Small intestine (tissue), 7 donors: ENCODE data around the gene CDT1. TPM values are rescaled to one million over a fixed set of nuclear protein-coding genes. Genes with fewer than 3 reads are reported as not detected.

ENCODE experiments used
- DNase-seq, 2 donors: peaks; one replicate each; pipeline versions ENCODE4 v3.0.0 to v3.0.0-alpha.2; 2013
- FAIRE-seq: peaks from 2 replicates; lab custom pipeline; 2012; peaks lifted over from hg19 to GRCh38; lab: Jason Lieb, UNC
- H3K27ac ChIP-seq, 3 donors: one replicate each; pipeline ENCODE4 v1.5.1; 2013; ENCODE audit warnings: low read length in 2 of 3, mild to moderate bottlenecking in 2 of 3, control low read depth in 1 of 3, inconsistent platforms in 1 of 3, low read depth in 1 of 3, moderate library complexity in 1 of 3
- H3K27me3 ChIP-seq, 3 donors: one replicate each; pipeline ENCODE4 v1.6.1; 2013; ENCODE audit warnings: low read length in 3 of 3, inconsistent platforms in 1 of 3; ENCODE audit not compliant: control insufficient read depth in 3 of 3, insufficient read depth in 3 of 3
- H3K36me3 ChIP-seq, 3 donors: one replicate each; pipeline ENCODE4 v1.6.1; 2013; ENCODE audit warnings: low read length in 3 of 3, inconsistent platforms in 1 of 3, low read depth in 1 of 3, mild to moderate bottlenecking in 1 of 3, moderate library complexity in 1 of 3; ENCODE audit not compliant: control insufficient read depth in 3 of 3, insufficient read depth in 2 of 3
- H3K4me1 ChIP-seq, 3 donors: one replicate each; pipeline ENCODE4 v1.6.1; 2013; ENCODE audit warnings: low read length in 2 of 3, inconsistent platforms in 1 of 3, low read depth in 1 of 3, mild to moderate bottlenecking in 1 of 3, moderate library complexity in 1 of 3; ENCODE audit not compliant: control insufficient read depth in 3 of 3, insufficient read depth in 2 of 3
- H3K4me3 ChIP-seq, 3 donors: one replicate each; pipeline ENCODE4 v1.5.1; 2013; ENCODE audit warnings: low read length in 3 of 3, control low read depth in 1 of 3, inconsistent platforms in 1 of 3, low read depth in 1 of 3, mild to moderate bottlenecking in 1 of 3, moderate library complexity in 1 of 3
- H3K9me3 ChIP-seq, 2 donors: one replicate each; pipeline ENCODE4 v1.6.1; 2013; ENCODE audit warnings: low read depth in 1 of 2, low read length in 1 of 2; ENCODE audit not compliant: control insufficient read depth in 2 of 2, insufficient read depth in 1 of 2
- WGBS, 3 donors: extraction: QIAGEN DNeasy Blood & Tissue Kit; methylation state at CpG; one replicate each; pipeline ENCODE4 v1.1.7; 2013; 5-methylcytosine and 5-hydroxymethylcytosine counted together
- polyA plus RNA-seq, 4 donors: library from polyadenylated mRNA; stranded (reverse) in 3 of 4; unstranded in 1 of 4; fragments of 200-250 nt in 3 of 4; fragments of 120-200 nt in 1 of 4; gene quantifications; one replicate each; pipeline versions ENCODE4 v1.2.1 to v1.2.3, GENCODE V29; 2013
- donor health status: healthy with polysubstance abuse.
- donor health status: control.
- donor health status: control.
- donor health status: Bipolar disorder and iron deficiency.
- donor health status: healthy.

The CDT1 gene
- polyA plus RNA-seq, 4 donors, result 1.1 to 16.7 (median 9.0) TPM

- no peaks in the 10 kb centered on the region for H3K27me3 ChIP-seq
- no peaks in the 10 kb centered on the region for H3K9me3 ChIP-seq
- DNase-seq (no peak), FAIRE-seq (no peak)
- peaks cover 0 to 5% (median 0%) of the 10 kb centered on the region in 3 donors for H3K4me1 ChIP-seq
- no peak overlapping the region for H3K4me3 ChIP-seq
- no peak overlapping the region for H3K27ac ChIP-seq
- WGBS, 3 donors, result 68 to 90% (median 87%) methylated on average over 17 of the region's 17 CpGs
- peaks cover 0 to 10% (median 0%) of the 10 kb centered on the region in 3 donors for H3K36me3 ChIP-seq
Measured at GRCh38 chr16:88799569-88800276, 3.9 kb upstream of the CDT1 start.

GRCh38 chr16:88800277-88800592 lies 3.4 kb upstream of the CDT1 start:
- 75 to 91% (median 88%) methylated on average over 6 of the region's 6 CpGs for WGBS, 3 donors

GRCh38 chr16:88804173-88804551 lies 573 bp downstream of the CDT1 start:
- DNase-seq, result no peak
- 1 to 2% (median 1%) methylated on average over 15 to 16 of the region's 16 CpGs for WGBS, 3 donors
- Histone ChIP-seq H3K9me3 (no peaks in the 10 kb centered on the region), H3K27me3 (no peaks in the 10 kb centered on the region), H3K4me1 (peaks cover 0 to 13% (median 0%) of the 10 kb centered on the region in 3 donors), H3K27ac (no peak overlapping the region), H3K4me3 (peak overlapping the region in 2 of 3 donors; percentile 64 to 72), H3K36me3 (peaks cover 0 to 52% (median 0%) of the 10 kb centered on the region in 3 donors)
- FAIRE-seq, result no peak

More at GRCh38 chr16:88800277-88800592, 3.4 kb upstream of the CDT1 start:
- FAIRE-seq, result no peak
- Histone ChIP-seq H3K27me3 (no peaks in the 10 kb centered on the region), H3K36me3 (peaks cover 0 to 15% (median 0%) of the 10 kb centered on the region in 3 donors), H3K4me3 (no peak overlapping the region), H3K27ac (no peak overlapping the region), H3K9me3 (no peaks in the 10 kb centered on the region), H3K4me1 (peaks cover 0 to 11% (median 0%) of the 10 kb centered on the region in 3 donors)
- DNase-seq, result no peak

GRCh38 chr16:88804552-88805339 lies 1.2 kb downstream of the CDT1 start:
- Histone ChIP-seq H3K27ac (no peak overlapping the region), H3K36me3 (peaks cover 0 to 52% (median 0%) of the 10 kb centered on the region in 3 donors), H3K4me1 (peaks cover 0 to 16% (median 0%) of the 10 kb centered on the region in 3 donors), H3K4me3 (peak overlapping the region; percentile 2 to 72 (median 64)), H3K9me3 (no peaks in the 10 kb centered on the region), H3K27me3 (no peaks in the 10 kb centered on the region)
- DNase-seq, result peak; percentile 57 to 79
- 21 to 26% (median 22%) methylated on average over 30 to 39 of the region's 39 CpGs for WGBS, 3 donors
- FAIRE-seq, result no peak

- H3K4me3 ChIP-seq, result peak overlapping the region in 1 of 3 donors; percentile 72
- no peaks in the 10 kb centered on the region for H3K9me3 ChIP-seq
- 85 to 91% (median 90%) methylated on average over 17 to 22 of the region's 22 CpGs for WGBS, 3 donors
- H3K4me1 ChIP-seq, result peaks cover 0 to 22% (median 2%) of the 10 kb centered on the region in 3 donors
- FAIRE-seq (no peak), DNase-seq (no peak)
- peaks cover 0 to 56% (median 0%) of the 10 kb centered on the region in 3 donors for H3K36me3 ChIP-seq
- no peak overlapping the region for H3K27ac ChIP-seq
- no peaks in the 10 kb centered on the region for H3K27me3 ChIP-seq
Measured at GRCh38 chr16:88805340-88805715, 1.7 kb downstream of the CDT1 start.

GRCh38 chr16:88805887-88806393 lies 2.4 kb downstream of the CDT1 start:
- WGBS, 3 donors, result 90 to 95% (median 93%) methylated on average over 19 to 21 of the region's 21 CpGs
- FAIRE-seq (no peak), DNase-seq (no peak)
- H3K36me3 ChIP-seq, result peaks cover 0 to 61% (median 0%) of the 10 kb centered on the region in 3 donors
- H3K27me3 ChIP-seq, result no peaks in the 10 kb centered on the region
- no peaks in the 10 kb centered on the region for H3K9me3 ChIP-seq
- H3K27ac ChIP-seq, result no peak overlapping the region
- H3K4me3 ChIP-seq, result no peak overlapping the region
- peaks cover 0 to 28% (median 8%) of the 10 kb centered on the region in 3 donors for H3K4me1 ChIP-seq

GRCh38 chr16:88806491-88807111 lies 3.0 kb downstream of the CDT1 start:
- FAIRE-seq, result no peak
- peaks cover 0 to 29% (median 9%) of the 10 kb centered on the region in 3 donors for H3K4me1 ChIP-seq

GRCh38 chr16:88807142-88807625 lies 3.6 kb downstream of the CDT1 start:
- FAIRE-seq (no peak), DNase-seq (no peak)
- Histone ChIP-seq H3K27me3 (no peaks in the 10 kb centered on the region), H3K9me3 (no peaks in the 10 kb centered on the region), H3K4me1 (peaks cover 0 to 29% (median 9%) of the 10 kb centered on the region in 3 donors), H3K36me3 (peaks cover 0 to 62% (median 0%) of the 10 kb centered on the region in 3 donors), H3K27ac (no peak overlapping the region), H3K4me3 (no peak overlapping the region)
- WGBS, 3 donors, result 84 to 90% (median 88%) methylated on average over 24 of the region's 24 CpGs

More at GRCh38 chr16:88806491-88807111, 3.0 kb downstream of the CDT1 start:
- no peak overlapping the region for H3K27ac ChIP-seq
- H3K4me3 ChIP-seq, result no peak overlapping the region
- no peaks in the 10 kb centered on the region for H3K9me3 ChIP-seq
- DNase-seq, result no peak
- H3K36me3 ChIP-seq, result peaks cover 0 to 62% (median 0%) of the 10 kb centered on the region in 3 donors
- WGBS, 3 donors, result 81 to 84% (median 83%) methylated on average over 27 of the region's 27 CpGs
- no peaks in the 10 kb centered on the region for H3K27me3 ChIP-seq
